Loucy (cell line): ENCODE measurements around the gene ATP8A2.

Experiments used
- H2AFZ ChIP-seq: fragments of 200-600 bp; sonication (generic); 2 replicates; pipeline ENCODE4 v1.6.0; 2016; ENCODE audit warnings: antibody characterized with exemption, mild to moderate bottlenecking, low read length, moderate library complexity
- H3F3A ChIP-seq: fragments of 200-600 bp; 2 replicates; pipeline ENCODE4 v1.6.0; 2016; ENCODE audit warnings: antibody characterized with exemption, low read depth, mild to moderate bottlenecking
- H3K27me3 ChIP-seq: fragments of 200-600 bp; sonication (generic); 2 replicates; pipeline ENCODE4 v1.6.1; 2014; ENCODE audit warnings: low read length, mild to moderate bottlenecking; ENCODE audit not compliant: insufficient read depth, poor library complexity, severe bottlenecking
- H3K36me3 ChIP-seq: fragments of 200-600 bp; sonication (generic); 2 replicates; pipeline ENCODE4 v1.6.1; 2016; ENCODE audit warnings: low read length; ENCODE audit not compliant: insufficient read depth
- H3K4me1 ChIP-seq: fragments of 200-600 bp; sonication (generic); 2 replicates; pipeline ENCODE4 v1.5.1; 2014; ENCODE audit warnings: low read length, mild to moderate bottlenecking; ENCODE audit not compliant: insufficient read depth, poor library complexity, severe bottlenecking
- H3K4me2 ChIP-seq: fragments of 200-600 bp; sonication (generic); 2 replicates; pipeline ENCODE4 v1.6.0; 2014; ENCODE audit warnings: antibody characterized with exemption, low read length, low read depth, mild to moderate bottlenecking; ENCODE audit not compliant: poor library complexity, severe bottlenecking
- H3K4me3 ChIP-seq: fragments of 200-600 bp; sonication (generic); 2 replicates; pipeline ENCODE4 v1.5.1; 2014; ENCODE audit warnings: low read length, mild to moderate bottlenecking, mixed read lengths; ENCODE audit not compliant: poor library complexity, severe bottlenecking
- H3K79me2 ChIP-seq: fragments of 200-600 bp; sonication (generic); 2 replicates; pipeline ENCODE4 v1.6.1; 2014; ENCODE audit warnings: low read length; ENCODE audit not compliant: insufficient read depth
- H3K9ac ChIP-seq: fragments of 200-600 bp; sonication (generic); 2 replicates; pipeline ENCODE4 v1.6.0; 2014; ENCODE audit warnings: mild to moderate bottlenecking, low read depth, low read length, moderate library complexity; ENCODE audit not compliant: poor library complexity, severe bottlenecking
- H3K9me2 ChIP-seq: fragments of 200-600 bp; sonication (generic); replicated peaks from 2 replicates; pipeline ENCODE4 v1.6.1; 2016; ENCODE audit warnings: low read depth, low read length, mixed read lengths
- H3K9me3 ChIP-seq: fragments of 200-600 bp; sonication (generic); 2 replicates; pipeline ENCODE4 v1.6.1; 2014; ENCODE audit warnings: mild to moderate bottlenecking, antibody characterized with exemption, low read length, low read depth; ENCODE audit not compliant: insufficient read depth
- H4K20me1 ChIP-seq: fragments of 200-600 bp; sonication (generic); 2 replicates; pipeline ENCODE4 v1.6.0; 2014; ENCODE audit warnings: antibody characterized with exemption, low read length, mild to moderate bottlenecking; ENCODE audit not compliant: insufficient read depth, poor library complexity, severe bottlenecking
- EZH2phosphoT487 ChIP-seq: fragments of 200-600 bp; IDR thresholded peaks from 2 replicates; pipeline ENCODE4 v1.6.1; 2018; ENCODE audit warnings: antibody characterized with exemption, mild to moderate bottlenecking, moderate library complexity, borderline replicate concordance
- TF ChIP-seq, protein P1 (sequence below): fragments of 200-600 bp; sonication (generic); conservative IDR thresholded peaks from 2 replicates; pipeline ENCODE4 v1.5.1; 2014; ENCODE audit warnings: mild to moderate bottlenecking, antibody characterized with exemption, low read length

The ATP8A2 gene

DNA sequence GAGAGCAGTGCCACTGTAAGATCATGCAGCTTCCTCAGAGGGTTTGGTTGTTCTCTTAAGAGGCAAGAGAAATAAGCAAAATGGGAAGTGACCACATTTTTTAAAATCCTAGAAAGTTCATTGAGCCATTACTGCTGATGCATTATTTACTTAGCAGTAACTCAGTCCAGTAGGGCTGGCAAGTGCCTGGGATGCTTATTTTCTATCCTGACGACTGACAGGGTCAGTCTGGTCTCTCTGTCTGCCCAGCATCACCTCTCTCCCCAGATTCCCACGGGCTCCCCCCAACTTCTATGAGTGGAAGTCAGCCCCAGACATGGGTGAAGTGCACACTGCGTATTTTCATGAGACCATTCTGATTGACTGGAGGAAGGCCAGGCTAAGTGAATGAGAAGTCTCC, 669.7 kb downstream of the ATP8A2 start:
- H3K27me3 ChIP-seq, result no peaks in the 10 kb centered on the region
- H3K79me2 ChIP-seq, result peaks cover 21% of the 10 kb centered on the region
- no peak overlapping the region for H3K4me3 ChIP-seq
- H3K4me2 ChIP-seq, result no peak overlapping the region
- peaks cover 17% of the 10 kb centered on the region for H3F3A ChIP-seq
- no peaks in the 10 kb centered on the region; the same call in 1 of the 2 replicates for H3K9me3 ChIP-seq
- peaks cover 49% of the 10 kb centered on the region for H3K4me1 ChIP-seq
- peak overlapping the region; percentile 1 for H3K9ac ChIP-seq
- H2AFZ ChIP-seq, result no peak overlapping the region
- peaks cover 4% of the 10 kb centered on the region; the same call in 1 of the 2 replicates for H3K36me3 ChIP-seq
- H3K9me2 ChIP-seq, result no peaks in the 10 kb centered on the region
- peaks cover 5% of the 10 kb centered on the region for H4K20me1 ChIP-seq
- no peak for TF ChIP-seq EZH2phosphoT487
- TF ChIP-seq, protein P1, sequence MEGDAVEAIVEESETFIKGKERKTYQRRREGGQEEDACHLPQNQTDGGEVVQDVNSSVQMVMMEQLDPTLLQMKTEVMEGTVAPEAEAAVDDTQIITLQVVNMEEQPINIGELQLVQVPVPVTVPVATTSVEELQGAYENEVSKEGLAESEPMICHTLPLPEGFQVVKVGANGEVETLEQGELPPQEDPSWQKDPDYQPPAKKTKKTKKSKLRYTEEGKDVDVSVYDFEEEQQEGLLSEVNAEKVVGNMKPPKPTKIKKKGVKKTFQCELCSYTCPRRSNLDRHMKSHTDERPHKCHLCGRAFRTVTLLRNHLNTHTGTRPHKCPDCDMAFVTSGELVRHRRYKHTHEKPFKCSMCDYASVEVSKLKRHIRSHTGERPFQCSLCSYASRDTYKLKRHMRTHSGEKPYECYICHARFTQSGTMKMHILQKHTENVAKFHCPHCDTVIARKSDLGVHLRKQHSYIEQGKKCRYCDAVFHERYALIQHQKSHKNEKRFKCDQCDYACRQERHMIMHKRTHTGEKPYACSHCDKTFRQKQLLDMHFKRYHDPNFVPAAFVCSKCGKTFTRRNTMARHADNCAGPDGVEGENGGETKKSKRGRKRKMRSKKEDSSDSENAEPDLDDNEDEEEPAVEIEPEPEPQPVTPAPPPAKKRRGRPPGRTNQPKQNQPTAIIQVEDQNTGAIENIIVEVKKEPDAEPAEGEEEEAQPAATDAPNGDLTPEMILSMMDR, result no peak

DNA sequence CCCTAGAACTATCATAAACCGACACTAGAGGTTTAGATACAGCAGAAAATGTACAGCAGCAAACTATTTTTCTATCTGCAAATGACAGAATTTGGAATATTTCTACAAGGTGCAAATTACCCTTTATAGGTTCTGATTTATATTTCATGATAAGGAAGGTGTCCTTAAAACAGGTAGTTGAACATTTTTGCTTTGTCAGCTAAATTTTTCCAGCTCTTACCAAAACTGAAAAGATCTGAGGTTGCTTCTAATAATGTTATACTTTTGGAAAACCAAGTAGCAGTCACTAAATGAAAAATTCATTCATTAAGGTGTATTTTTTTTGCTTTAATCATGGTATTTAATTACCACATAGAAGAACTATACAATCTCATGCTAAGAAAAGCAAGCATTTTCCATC, 671.0 kb downstream of the ATP8A2 start:
- Histone ChIP-seq H3K36me3 (peaks cover 5% of the 10 kb centered on the region; the same call in 1 of the 2 replicates), H3K27me3 (no peaks in the 10 kb centered on the region), H3K9ac (peak overlapping the region; percentile 1), H3K9me3 (no peaks in the 10 kb centered on the region), H3K9me2 (no peaks in the 10 kb centered on the region), H3K4me2 (peak overlapping the region; percentile 8), H3F3A (peaks cover 17% of the 10 kb centered on the region), H2AFZ (no peak overlapping the region), H3K4me1 (peaks cover 62% of the 10 kb centered on the region), H4K20me1 (peaks cover 18% of the 10 kb centered on the region), H3K4me3 (no peak overlapping the region), H3K79me2 (peaks cover 34% of the 10 kb centered on the region)
- no peak for TF ChIP-seq EZH2phosphoT487
- TF ChIP-seq, protein P1, result no peak

- Histone ChIP-seq H3K79me2 (peaks cover 58% of the 10 kb centered on the region), H3K4me3 (peak overlapping the region; percentile 86), H4K20me1 (peaks cover 37% of the 10 kb centered on the region), H3K4me1 (peaks cover 74% of the 10 kb centered on the region), H3K9ac (peak overlapping the region; percentile 81), H2AFZ (no peak overlapping the region), H3K27me3 (peaks cover 3% of the 10 kb centered on the region), H3K9me2 (no peaks in the 10 kb centered on the region), H3F3A (peaks cover 17% of the 10 kb centered on the region), H3K4me2 (peak overlapping the region; percentile 99), H3K36me3 (peaks cover 5% of the 10 kb centered on the region; the same call in 1 of the 2 replicates), H3K9me3 (no peaks in the 10 kb centered on the region)
- TF ChIP-seq, protein P1, result no peak
- TF ChIP-seq EZH2phosphoT487, result peak; percentile 57; the same call in 1 of the 2 replicates
Measured at GRCh38 chr13:26045142-26045541, 673.4 kb downstream of the ATP8A2 start.
